Measurements from ENCODE around the gene ZSWIM6. TPM values are rescaled to one million over a fixed set of nuclear protein-coding genes. Genes with fewer than 3 reads are reported as not detected.

Gene ZSWIM6
- polyA plus RNA-seq, 1 experiment: 11.1 TPM

GRCh38 chr5:61366497-61367240 is 34.6 kb downstream of the ZSWIM6 start:
- no peak for TF ChIP-seq CTCF (IDR thresholded peaks at IDR 0.05; ENCODE audit: insufficient read depth, low read depth, low read length)
- no peak overlapping the region for H3K4me3 ChIP-seq (ENCODE audit: low read depth, low read length)
- H3K27me3 ChIP-seq (ENCODE audit: control insufficient read depth, insufficient read depth, low read length): no peaks in the 10 kb centered on the region
- no peak for DNase-seq (ENCODE audit: low read depth)
- POLR2A ChIA-PET: no interaction called here
- CTCF ChIA-PET: no interaction called here
- H3K36me3 ChIP-seq (ENCODE audit: control insufficient read depth, insufficient read depth, low read length): no peaks in the 10 kb centered on the region; the same call in 1 of the 2 replicates

DNA sequence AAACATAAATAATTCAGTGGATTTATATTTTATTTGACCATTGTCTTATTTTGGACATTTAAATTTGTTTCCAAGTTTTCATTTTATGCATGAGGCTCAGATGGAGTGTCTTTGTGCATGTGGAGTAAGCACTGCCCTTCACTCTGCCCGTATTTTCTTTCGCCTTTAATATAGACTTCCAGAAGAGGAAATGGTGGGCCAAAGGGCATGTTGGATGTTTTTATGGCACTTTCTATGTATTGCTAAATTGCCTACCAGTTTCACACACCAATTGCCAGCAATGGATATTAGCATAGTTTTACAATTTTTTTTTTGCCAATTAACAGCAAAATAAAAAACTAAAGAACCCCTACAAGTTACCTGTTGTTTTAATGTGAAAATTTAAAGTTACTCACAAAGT is 38.4 kb downstream of the ZSWIM6 start:
- ChIA-PET POLR2A (no interaction called here), CTCF (no interaction called here)
- DNase-seq (ENCODE audit: low read depth): no peak
- Histone ChIP-seq H3K4me3 (ENCODE audit: low read depth, low read length) (no peak overlapping the region), H3K36me3 (ENCODE audit: control insufficient read depth, insufficient read depth, low read length) (no peaks in the 10 kb centered on the region; the same call in 1 of the 2 replicates), H3K27me3 (ENCODE audit: control insufficient read depth, insufficient read depth, low read length) (no peaks in the 10 kb centered on the region)
- TF ChIP-seq CTCF (IDR thresholded peaks at IDR 0.05; ENCODE audit: insufficient read depth, low read depth, low read length): no peak

DNA sequence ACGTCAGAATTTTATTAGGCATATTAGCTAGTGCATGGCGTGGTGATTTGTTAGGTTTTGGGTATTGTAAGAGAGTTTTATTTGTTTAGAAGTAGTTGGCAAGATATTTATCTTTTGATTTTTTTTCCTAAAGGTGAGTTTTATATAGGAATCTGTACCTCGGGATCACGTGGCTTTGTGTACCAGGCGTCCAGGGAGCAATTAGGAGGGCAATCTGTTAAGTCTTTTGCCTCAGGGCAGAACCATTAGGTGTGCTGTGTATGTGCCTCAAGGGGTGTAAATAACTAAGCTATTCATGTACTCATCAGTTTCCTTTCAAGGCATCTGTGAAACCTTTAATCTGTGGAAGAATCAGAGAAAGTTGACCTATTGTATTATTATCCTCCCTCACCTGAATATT is 39.4 kb downstream of the ZSWIM6 start:
- H3K36me3 ChIP-seq (ENCODE audit: control insufficient read depth, insufficient read depth, low read length): no peaks in the 10 kb centered on the region
- TF ChIP-seq CTCF (IDR thresholded peaks at IDR 0.05; ENCODE audit: insufficient read depth, low read depth, low read length): no peak
- DNase-seq (ENCODE audit: low read depth): no peak
- POLR2A ChIA-PET: no interaction called here
- no peak overlapping the region for H3K4me3 ChIP-seq (ENCODE audit: low read depth, low read length)
- H3K27me3 ChIP-seq (ENCODE audit: control insufficient read depth, insufficient read depth, low read length): no peaks in the 10 kb centered on the region
- CTCF ChIA-PET: no interaction called here

DNA sequence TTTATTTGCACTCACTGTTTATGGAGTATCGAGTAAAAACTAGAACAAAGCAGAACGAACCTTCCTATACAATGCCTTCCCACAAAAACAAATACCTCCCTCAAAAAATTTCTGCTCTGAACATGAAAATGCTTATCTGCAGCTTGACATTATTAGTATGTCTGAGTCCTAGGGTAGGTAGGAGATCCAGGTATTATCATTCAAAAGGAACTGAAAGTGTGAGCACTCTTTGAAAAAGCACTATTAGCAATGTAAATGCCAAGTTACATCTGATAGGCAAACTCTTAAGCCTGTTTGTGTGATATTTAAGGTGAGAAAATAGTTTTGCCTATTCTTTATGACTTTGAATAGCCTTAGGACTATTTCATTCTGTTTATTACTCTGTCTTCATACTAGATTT is 47.6 kb downstream of the ZSWIM6 start:
- CTCF ChIA-PET: interaction anchor here (0.7 to 1.3 kb wide), 2 partner anchors 9 to 68 kb away, joined by 3 read pairs; no protein-coding TSS in a partner anchor
- POLR2A ChIA-PET: no interaction called here
- Histone ChIP-seq H3K4me3 (ENCODE audit: low read depth, low read length) (no peak overlapping the region), H3K27me3 (ENCODE audit: control insufficient read depth, insufficient read depth, low read length) (no peaks in the 10 kb centered on the region), H3K36me3 (ENCODE audit: control insufficient read depth, insufficient read depth, low read length) (no peaks in the 10 kb centered on the region)
- no peak for TF ChIP-seq CTCF (IDR thresholded peaks at IDR 0.05; ENCODE audit: insufficient read depth, low read depth, low read length)
- DNase-seq (ENCODE audit: low read depth): no peak

- no peaks in the 10 kb centered on the region for H3K27me3 ChIP-seq (ENCODE audit: control insufficient read depth, insufficient read depth, low read length)
- H3K36me3 ChIP-seq (ENCODE audit: control insufficient read depth, insufficient read depth, low read length): no peaks in the 10 kb centered on the region
- ChIA-PET CTCF (no interaction called here), POLR2A (no interaction called here)
- no peak for TF ChIP-seq CTCF (IDR thresholded peaks at IDR 0.05; ENCODE audit: insufficient read depth, low read depth, low read length)
- no peak for DNase-seq (ENCODE audit: low read depth)
- no peak overlapping the region for H3K4me3 ChIP-seq (ENCODE audit: low read depth, low read length)
Measured at GRCh38 chr5:61381968-61382367, 49.9 kb downstream of the ZSWIM6 start.

Data from BJ (cell line).